Activated CD4-positive, alpha-beta T cell treated with anti-CD3 and anti-CD28 coated beads, Interleukin-2, amount 50 U/mL, for 16 hours (primary cell): ENCODE measurements around the gene ACTR2.
"Not testable (repeated sequence)": the region's sequence is repeated elsewhere in the genome, so short reads cannot be mapped to it uniquely, and the experiment has no call there.

ENCODE experiments used
- DNase-seq: peaks from one replicate; pipeline ENCODE4 v3.0.0-alpha.2; 2020

ACTR2 gene

GRCh38 chr2:65227456-65228262 is at the start of gene ACTR2:
Gene ACTR2 (plus strand): TSS chr2:65227831. CDS start chr2:65227910, 79 bp downstream.
- peak; percentile 98 for DNase-seq

- no peak for DNase-seq
These were observed 45.1 kb upstream of the ACTR2 start for GRCh38 chr2:65182570-65182969.

GRCh38 chr2:65183406-65183805 is 44.2 kb upstream of the ACTR2 start:
- DNase-seq = not testable (repeated sequence)

GRCh38 chr2:65185012-65185411 is 42.6 kb upstream of the ACTR2 start:
- DNase-seq = no peak

- DNase-seq = no peak
These were observed 41.4 kb upstream of the ACTR2 start for GRCh38 chr2:65186093-65186868.

- peak; percentile 74 for DNase-seq
These were observed 40.5 kb upstream of the ACTR2 start for GRCh38 chr2:65186872-65187851.

- no peak for DNase-seq
These were observed 34.2 kb upstream of the ACTR2 start for GRCh38 chr2:65193446-65193845.

GRCh38 chr2:65198737-65199136 is 28.9 kb upstream of the ACTR2 start:
- no peak for DNase-seq

GRCh38 chr2:65199166-65199565 is 28.5 kb upstream of the ACTR2 start:
- DNase-seq = no peak

- no peak for DNase-seq
These were observed 27.7 kb upstream of the ACTR2 start for GRCh38 chr2:65199891-65200290.

- DNase-seq = no peak
These were observed 23.0 kb upstream of the ACTR2 start for GRCh38 chr2:65204461-65205210.

GRCh38 chr2:65212115-65212514 is 15.5 kb upstream of the ACTR2 start:
- no peak for DNase-seq

- no peak for DNase-seq
These were observed 15.0 kb upstream of the ACTR2 start for GRCh38 chr2:65212619-65213018.

- no peak for DNase-seq
These were observed 14.6 kb upstream of the ACTR2 start for GRCh38 chr2:65213035-65213434.

- DNase-seq = no peak
These were observed 13.3 kb upstream of the ACTR2 start for GRCh38 chr2:65214361-65214760.

GRCh38 chr2:65214843-65215242 is 12.8 kb upstream of the ACTR2 start:
- DNase-seq = no peak

- DNase-seq = no peak
These were observed 11.7 kb upstream of the ACTR2 start for GRCh38 chr2:65215946-65216345.

- no peak for DNase-seq
These were observed 7.0 kb upstream of the ACTR2 start for GRCh38 chr2:65220432-65221131.

- not testable (repeated sequence) for DNase-seq
These were observed 6.4 kb upstream of the ACTR2 start for GRCh38 chr2:65221275-65221674.

- no peak for DNase-seq
These were observed 593 bp upstream of the ACTR2 start for GRCh38 chr2:65227020-65227455.

GRCh38 chr2:65228263-65228750 is 676 bp downstream of the ACTR2 start:
- DNase-seq = no peak
